GM12864 (cell line): Measurements from ENCODE around the gene DHX57.

Experiments used
- DNase-seq: peaks from one replicate; pipeline ENCODE4 v3.0.0-alpha.2; 2011; ENCODE audit warnings: low read depth
- H3K4me3 ChIP-seq: 2 replicates; pipeline ENCODE4 v1.5.1; 2011; ENCODE audit warnings: mild to moderate bottlenecking, low read depth, low read length, control low read depth
- TF ChIP-seq, protein P1 (sequence below): IDR thresholded peaks from 2 replicates; pipeline ENCODE4 v1.5.1; 2011; ENCODE audit warnings: low read depth, mild to moderate bottlenecking, moderate library complexity, low read length, control low read depth, inconsistent platforms; ENCODE audit errors: missing control alignments

Gene DHX57

DNA sequence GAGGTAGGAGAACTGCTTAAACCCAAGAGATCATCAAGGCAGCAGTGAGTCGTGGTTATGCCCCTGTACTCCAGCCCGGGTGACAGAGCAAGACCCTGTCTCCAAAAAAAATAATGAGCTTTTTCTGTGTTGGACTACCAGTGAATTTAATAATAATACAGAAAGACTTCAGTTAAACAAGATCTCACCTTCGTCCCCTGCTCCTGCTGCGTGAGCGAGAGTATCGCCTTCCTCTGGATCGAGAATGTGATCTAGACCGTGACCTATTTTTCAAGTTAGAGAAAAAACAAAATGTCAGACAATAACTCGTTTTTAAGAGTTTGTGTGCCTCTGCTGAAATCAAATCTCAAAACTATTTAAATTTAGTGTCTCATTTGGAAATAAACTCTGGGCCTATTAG is 127.3 kb downstream of the DHX57 start:
- TF ChIP-seq, protein P1, sequence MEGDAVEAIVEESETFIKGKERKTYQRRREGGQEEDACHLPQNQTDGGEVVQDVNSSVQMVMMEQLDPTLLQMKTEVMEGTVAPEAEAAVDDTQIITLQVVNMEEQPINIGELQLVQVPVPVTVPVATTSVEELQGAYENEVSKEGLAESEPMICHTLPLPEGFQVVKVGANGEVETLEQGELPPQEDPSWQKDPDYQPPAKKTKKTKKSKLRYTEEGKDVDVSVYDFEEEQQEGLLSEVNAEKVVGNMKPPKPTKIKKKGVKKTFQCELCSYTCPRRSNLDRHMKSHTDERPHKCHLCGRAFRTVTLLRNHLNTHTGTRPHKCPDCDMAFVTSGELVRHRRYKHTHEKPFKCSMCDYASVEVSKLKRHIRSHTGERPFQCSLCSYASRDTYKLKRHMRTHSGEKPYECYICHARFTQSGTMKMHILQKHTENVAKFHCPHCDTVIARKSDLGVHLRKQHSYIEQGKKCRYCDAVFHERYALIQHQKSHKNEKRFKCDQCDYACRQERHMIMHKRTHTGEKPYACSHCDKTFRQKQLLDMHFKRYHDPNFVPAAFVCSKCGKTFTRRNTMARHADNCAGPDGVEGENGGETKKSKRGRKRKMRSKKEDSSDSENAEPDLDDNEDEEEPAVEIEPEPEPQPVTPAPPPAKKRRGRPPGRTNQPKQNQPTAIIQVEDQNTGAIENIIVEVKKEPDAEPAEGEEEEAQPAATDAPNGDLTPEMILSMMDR, result no peak
- H3K4me3 ChIP-seq, result no peak overlapping the region; the same call in 1 of the 2 replicates
- DNase-seq, result no peak

DNA sequence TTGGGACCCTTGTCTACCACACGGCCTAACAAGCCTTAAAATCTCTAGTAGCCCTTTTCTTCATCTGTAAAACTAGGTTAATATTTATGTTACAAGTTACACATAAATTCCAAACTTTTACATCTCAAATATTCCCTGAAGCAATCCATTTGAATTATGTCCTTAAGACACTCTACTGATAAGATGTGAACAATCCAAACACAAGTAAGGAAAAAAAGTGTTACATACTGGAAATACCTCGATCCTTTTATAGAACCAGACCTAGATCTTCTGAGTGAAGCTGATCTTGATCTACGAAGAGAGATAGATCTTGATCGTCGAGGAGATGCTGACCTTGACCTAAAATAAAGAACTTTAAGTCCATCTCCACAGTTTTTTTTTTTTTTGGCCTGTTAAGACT is 127.9 kb downstream of the DHX57 start:
- TF ChIP-seq, protein P1, result no peak
- H3K4me3 ChIP-seq, result no peak overlapping the region
- no peak for DNase-seq
